ENCODE results near the gene CFLAR.
"Not testable (repeated sequence)": the region's sequence is repeated elsewhere in the genome, so short reads cannot be mapped to it uniquely, and the experiment has no call there.

CFLAR gene

GRCh38 chr2:201116115-201116958 is at the start of gene CFLAR:
TSS of gene CFLAR (plus strand) at chr2:201116164. CDS start at chr2:201129866, 13,702 bp downstream.
- peak; percentile 83 for DNase-seq (ENCODE audit: low spot score)

DNA sequence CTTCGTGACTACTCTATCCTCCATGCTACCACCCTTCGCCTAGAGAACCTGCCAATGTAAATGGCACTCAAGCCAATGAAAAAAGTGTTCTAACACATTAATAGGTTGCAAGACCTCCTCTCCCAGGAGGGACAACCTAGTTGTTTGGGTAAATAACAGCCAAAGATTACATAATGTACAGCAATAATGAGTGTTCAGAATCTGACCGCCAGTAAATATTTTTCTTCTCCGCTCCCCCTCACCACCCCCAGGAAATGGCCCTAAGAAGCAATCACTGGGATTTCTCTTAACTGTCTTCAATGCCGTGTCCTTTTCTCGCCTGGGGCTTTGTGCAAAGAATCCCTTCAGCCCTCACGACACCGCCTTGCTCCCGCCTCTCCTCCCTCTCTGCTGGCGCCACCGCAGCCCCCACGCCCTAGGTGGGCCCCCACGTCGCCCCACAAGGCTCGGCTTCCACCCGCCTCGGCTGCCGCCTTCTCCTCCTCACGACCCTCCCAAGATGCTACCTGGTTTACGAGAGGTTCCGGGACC is 45.0 kb upstream of the CFLAR start:
- peak; percentile 17 for DNase-seq (ENCODE audit: low spot score)

DNA sequence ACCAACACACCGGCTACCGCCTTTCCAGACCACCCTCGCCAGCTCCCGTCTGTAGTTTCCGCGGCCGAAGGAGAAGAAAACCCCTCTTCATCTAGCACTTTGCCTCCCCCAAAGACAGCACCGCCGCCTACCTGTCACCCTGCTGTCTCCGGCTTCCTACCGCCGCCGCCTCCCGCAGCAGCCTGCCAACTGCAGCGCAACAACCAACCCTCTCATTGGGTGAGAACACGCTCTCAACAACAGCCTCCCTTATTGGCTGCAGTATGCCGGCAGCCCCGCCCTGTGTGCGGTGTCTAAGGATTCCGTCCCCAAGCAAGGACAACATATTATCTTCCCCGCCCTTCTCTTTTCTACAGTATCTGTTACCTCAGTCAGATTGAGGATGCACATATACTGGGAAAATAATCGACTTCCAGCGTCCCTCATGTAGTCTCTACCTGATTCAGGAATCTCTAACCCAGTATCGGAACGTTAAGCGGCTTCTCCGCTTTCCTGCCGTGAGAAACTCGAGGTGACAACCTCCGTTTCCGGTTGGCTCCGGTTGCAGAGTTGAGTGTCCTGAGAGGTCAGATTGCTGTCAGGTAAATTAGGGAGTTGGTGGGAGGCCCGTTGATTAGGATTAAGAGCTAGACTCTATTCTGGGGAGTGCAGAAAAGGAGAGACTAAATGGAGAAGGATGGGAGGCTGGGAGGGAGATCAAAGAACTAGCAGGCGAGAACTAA is 44.3 kb upstream of the CFLAR start, which contains the start of the genes HYCC2 and NDUFB3:
HYCC2 (minus strand) TSS at position 193 of the 722 bp plus-strand sequence. CDS start 47,662 bp downstream, outside the sequence.
NDUFB3 (plus strand) TSS at position 523 of the 722 bp plus-strand sequence. CDS start 6,882 bp downstream, outside the sequence.
- peak; percentile 96 for DNase-seq (ENCODE audit: low spot score)

GRCh38 chr2:201072201-201072530 is 43.8 kb upstream of the CFLAR start:
- DNase-seq (ENCODE audit: low spot score): no peak

GRCh38 chr2:201073071-201073470 is 42.9 kb upstream of the CFLAR start:
- no peak for DNase-seq (ENCODE audit: low spot score)

DNA sequence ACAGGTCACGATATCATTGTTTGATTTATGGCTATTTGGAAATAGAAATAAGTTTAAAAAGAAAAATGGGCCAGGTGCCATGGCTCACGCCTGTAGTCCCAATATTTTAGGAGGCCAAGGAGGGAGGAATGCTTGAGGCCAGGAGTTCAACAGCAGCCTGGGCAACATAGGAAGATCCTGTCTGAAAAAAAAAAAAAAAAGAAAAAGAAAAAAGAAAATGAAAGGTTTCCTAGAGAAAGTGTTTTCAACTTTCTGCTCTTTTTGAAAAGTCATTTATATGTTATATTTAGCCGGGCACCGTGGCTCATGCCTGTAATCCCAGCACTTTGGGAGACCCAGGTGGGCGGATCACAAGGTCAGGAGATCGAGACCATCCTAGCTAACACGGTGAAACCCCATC is 41.0 kb upstream of the CFLAR start:
- DNase-seq (ENCODE audit: low spot score): no peak

DNA sequence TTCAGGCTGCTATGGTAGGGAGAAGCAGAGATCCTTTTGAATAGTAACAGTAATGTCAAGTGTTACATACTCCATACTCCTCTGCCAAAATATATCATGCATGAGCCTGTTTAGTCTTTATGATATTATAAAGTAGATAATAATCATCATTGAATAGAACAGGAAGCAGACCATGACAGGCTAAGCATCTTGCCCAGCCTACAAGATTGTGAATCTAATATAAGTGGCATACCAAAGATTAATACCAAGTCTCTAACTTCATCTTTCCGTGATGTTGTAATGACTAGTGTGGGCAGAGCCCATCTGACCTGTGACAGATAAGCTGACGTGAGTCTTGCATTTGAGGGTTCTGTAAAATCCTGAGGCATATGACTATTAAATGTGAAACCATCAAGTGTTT is 31.1 kb upstream of the CFLAR start:
- no peak for DNase-seq (ENCODE audit: low spot score)

GRCh38 chr2:201090574-201090973 is 25.4 kb upstream of the CFLAR start:
- DNase-seq (ENCODE audit: low spot score): no peak

GRCh38 chr2:201093573-201093972 is 22.4 kb upstream of the CFLAR start:
- no peak for DNase-seq (ENCODE audit: low spot score)

DNA sequence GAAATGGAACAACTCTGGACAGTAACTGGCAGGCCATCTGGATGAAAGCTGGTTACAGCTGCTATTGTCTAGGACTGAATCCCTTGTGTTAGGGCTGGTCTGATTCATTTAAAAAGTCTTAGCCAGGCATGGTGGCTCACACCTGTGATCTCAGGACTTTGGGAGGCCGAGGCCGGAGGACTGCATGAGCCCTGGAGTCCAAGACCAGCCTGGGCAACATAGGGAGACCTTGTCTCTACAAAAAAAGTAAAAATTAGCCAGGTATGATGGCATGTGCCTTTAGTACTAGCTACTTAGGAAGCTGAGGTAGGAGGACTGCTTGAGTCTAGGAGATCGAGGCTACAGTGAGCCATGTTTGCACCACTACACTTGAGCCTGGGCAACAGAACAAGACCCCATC is 15.5 kb upstream of the CFLAR start:
- DNase-seq (ENCODE audit: low spot score): no peak

DNA sequence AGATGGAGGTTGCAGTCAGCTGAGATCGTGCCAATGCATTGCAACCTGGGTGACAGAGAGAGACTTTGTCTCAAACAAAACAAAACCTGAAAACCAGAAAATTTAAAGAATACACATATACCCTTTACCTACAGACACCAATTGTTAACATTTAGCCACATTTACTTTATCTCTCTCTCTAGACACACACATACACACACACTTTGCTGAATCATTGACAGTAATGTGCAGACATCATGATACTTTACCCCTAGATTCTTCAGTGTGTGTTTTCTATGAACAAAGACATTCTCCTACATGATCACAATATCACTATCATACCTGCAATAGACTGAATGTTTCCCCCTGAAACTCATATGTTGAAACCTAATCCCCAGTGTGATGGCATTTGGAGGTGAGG is 10.2 kb upstream of the CFLAR start:
- DNase-seq (ENCODE audit: low spot score): no peak

DNA sequence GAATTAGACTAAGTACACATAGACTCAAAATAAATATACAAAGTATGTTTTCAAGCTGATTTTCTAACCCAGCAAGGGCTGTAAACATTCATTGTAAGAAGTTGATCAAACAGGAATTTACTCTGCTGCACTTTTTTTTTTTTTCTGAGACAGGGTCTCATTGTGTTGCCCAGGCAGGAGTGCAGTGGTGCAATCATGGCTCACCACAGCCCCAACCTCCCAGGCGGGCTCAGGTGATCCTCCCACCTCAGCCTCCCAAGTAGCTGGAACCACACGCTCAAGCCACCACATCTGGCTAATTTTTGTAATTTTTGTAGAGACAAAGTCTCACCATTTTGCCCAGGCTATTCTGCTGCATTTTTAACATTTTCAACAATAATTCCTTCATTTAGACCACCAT is 8.3 kb upstream of the CFLAR start:
- no peak for DNase-seq (ENCODE audit: low spot score)

- no peak for DNase-seq (ENCODE audit: low spot score)
These were observed 7.6 kb upstream of the CFLAR start for GRCh38 chr2:201108341-201108740.

DNA sequence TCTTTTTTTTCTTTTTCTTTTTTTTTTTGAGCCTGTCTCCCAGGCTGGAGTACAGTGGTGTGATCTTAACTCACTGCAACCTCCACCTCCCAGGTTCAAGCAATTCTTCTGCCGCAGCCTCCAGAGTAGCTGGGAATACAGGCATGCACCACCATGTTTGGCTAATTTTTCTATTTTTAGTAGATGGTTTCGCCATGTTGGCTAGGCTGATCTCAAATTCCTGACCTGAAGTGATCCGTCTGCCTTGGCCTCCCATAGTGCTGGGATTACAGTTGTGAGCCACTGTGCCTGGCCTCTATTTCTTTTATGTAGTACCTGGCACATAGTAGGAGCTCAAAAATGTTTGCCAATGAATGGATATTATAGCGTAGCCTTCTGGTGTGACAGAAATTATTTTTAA is 6.8 kb upstream of the CFLAR start:
- no peak for DNase-seq (ENCODE audit: low spot score)

DNA sequence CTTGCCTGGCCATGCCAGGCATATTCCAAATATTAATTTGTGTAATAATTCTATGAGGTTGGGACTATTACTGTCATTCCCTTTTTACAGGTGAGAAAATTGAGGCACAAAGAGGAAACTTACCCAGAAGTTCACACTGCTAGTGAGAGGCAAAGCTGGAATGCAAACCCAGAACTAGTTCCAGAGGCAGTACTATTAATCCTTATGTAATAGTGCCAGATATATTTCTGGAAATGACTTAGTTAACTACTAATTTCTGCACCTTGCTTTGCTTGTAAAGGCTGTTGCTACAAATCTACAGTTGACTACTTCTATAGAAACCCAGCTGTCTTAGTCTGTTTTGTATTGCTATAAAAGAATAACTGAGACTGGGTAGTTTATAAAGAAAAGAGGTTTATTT is 5.3 kb upstream of the CFLAR start:
- DNase-seq (ENCODE audit: low spot score): no peak

GRCh38 chr2:201111096-201111495 is 4.9 kb upstream of the CFLAR start:
- no peak for DNase-seq (ENCODE audit: low spot score)

DNA sequence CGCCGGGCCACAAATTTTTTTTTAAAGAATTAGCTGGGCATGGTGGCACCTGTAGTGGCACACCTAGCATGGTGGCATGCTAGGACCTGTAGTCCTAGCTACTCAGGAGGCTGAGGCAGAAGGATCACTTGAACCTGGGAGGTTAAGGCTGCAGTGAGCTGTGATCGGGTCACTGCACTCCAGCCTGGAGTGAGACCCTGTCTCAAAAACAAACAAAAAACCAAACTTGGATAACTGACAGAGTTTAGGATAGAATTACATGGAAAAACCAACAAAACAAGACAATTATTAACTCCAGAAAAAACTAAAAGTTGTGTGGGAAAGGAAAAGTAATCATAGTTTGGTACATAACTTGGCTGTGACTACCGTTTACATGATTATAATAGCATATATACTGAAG is 1.6 kb upstream of the CFLAR start:
- DNase-seq (ENCODE audit: low spot score): no peak

DNA sequence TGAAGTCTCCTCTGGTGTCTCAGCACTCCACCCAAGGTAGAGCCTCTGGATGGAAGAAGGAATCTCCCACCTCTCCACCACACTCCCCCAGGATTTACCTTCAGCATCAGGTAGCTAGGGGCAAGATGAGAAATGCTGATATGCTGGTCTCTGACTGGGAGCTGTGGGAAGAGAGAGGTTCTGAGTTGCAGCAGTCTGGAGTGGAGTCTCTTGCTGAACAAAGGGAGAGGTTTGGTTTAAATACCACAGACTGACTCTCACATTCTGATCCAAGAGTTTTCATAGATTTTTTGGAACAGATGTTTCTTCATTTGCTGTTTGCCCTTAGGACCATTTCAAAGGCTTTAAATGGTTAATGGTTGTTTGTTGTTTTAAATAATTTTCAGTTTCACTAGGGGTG is 1.1 kb upstream of the CFLAR start:
- no peak for DNase-seq (ENCODE audit: low spot score)

DNA sequence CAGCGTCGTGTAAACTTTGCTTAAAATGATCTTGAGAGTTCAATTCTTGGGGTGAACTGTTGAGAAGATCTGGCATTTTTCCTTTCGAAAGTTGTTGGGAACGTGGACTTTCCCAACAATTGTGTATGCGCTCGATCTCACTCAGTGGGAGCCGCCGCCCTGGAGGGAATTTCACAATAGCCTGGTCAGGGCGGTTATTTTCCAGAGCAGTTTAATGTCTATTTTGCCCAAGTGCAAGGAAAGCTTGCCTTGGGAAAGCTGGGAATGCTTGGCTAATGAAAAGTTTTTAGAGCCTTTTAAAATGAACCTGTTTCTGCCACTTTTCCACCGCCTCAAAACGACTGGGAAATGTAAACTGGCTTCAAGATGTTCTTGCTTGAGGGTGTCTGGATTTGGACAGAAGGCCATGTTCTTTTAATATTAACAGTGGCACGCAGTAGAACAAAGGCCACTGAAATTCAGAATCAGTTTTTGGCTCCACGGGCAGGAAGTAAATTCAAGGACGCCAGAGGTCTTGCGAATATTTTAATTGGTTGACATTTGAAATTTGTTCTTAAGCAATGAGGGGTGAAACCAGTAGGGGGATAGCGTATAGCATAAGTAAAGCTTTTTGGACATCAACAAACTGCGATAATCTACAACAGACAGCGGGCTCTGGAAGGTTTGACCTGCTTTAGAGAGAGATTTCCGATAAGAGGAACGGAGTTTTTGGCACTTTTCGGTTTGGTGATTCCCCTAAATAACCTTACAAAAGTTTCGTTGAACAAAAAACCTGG is 1.2 kb downstream of the CFLAR start:
- peak; percentile 89 for DNase-seq (ENCODE audit: low spot score)

DNA sequence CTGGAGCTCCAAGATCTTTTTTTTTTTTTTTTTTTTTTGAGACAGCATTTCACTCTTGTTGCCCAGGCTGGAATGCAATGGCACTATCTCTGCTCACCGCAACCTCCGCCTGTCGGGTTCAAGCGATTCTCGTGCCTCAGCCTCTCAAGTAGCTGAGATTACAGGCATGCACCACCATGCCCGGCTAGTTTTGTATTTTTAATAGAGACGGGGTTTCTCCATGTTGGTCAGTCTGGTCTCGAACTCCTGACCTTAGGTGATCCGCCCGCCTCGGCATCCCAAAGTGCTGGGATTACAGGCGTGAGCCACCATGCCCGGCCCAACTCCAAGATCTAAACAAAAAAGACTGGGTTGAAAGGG is 1.8 kb downstream of the CFLAR start:
- DNase-seq (ENCODE audit: low spot score): not testable (repeated sequence)

DNA sequence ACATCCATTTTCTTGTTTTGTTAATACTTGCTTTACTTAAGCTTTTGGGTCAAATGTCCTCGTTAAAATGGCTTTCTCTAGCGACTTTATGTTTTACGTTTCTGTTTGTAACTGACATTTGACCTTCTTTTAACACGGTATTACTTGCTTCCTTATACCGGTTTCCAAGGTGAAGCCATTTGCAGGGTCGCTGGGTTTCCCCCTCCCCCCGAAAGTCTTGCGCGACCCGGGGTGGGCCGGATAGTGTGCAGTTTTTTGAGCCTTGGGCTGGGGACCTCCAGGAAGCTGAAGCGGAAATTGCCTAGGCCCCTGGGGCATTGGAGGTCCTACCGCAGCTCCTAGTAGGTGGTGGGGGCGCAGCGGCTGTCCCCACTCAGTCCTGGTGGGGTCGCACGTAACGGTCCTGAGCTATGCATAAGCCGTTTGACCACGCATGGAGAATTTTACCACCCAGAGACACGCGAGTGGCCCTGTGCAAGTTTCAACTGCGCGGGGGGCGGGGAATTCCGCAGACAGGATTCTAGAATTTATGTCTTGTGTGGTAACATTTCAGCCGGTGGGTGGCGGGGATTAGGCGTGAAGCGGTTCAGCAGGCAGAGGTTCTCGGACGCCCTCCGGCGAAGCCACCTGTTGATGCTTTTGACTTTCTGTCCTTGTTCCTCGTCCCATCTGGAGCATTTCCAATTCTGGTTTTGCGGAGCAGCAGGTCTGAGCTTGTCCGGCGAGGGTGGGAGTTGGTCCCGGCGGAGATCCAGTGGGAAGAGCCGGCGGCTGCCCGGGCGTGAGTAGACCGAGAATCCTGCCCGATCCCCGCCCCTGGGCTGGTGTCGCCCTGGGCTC is 2.4 kb downstream of the CFLAR start:
- DNase-seq (ENCODE audit: low spot score): peak; percentile 95
